HG03571 (cell line): ENCODE measurements around the gene OR11H6.
"Not testable (repeated sequence)": the region's sequence is repeated elsewhere in the genome, so short reads cannot be mapped to it uniquely, and the experiment has no call there.

ENCODE experiments used
- ATAC-seq: cut with Tn5 transposase; IDR thresholded peaks from one replicate; pipeline ENCODE4 v1.9.1; 2021; ENCODE audit not compliant: unreplicated experiment

Gene OR11H6

GRCh38 chr14:20223410-20223809 lies at the start of gene OR11H6:
Gene OR11H6 (plus strand): TSS chr14:20223710. CDS start chr14:20223710, 0 bp downstream.
- ATAC-seq: no peak

GRCh38 chr14:20174205-20174604 lies 49.3 kb upstream of the OR11H6 start:
- ATAC-seq: not testable (repeated sequence)

- ATAC-seq: no peak
Observed at GRCh38 chr14:20176330-20176729, 47.2 kb upstream of the OR11H6 start.

- ATAC-seq: no peak
Observed at GRCh38 chr14:20177433-20177974, 46.0 kb upstream of the OR11H6 start.

- ATAC-seq: no peak
Observed at GRCh38 chr14:20179218-20179617, 44.3 kb upstream of the OR11H6 start.

GRCh38 chr14:20179880-20180279 lies 43.6 kb upstream of the OR11H6 start:
- no peak for ATAC-seq

- no peak for ATAC-seq
Observed at GRCh38 chr14:20180486-20180885, 43.0 kb upstream of the OR11H6 start.

- ATAC-seq: no peak
Observed at GRCh38 chr14:20184181-20184580, 39.3 kb upstream of the OR11H6 start.

GRCh38 chr14:20190596-20190995 lies 32.9 kb upstream of the OR11H6 start, which contains the start of gene OR11G2:
Gene OR11G2 (plus strand): TSS chr14:20190896. CDS start chr14:20197438, 6,542 bp downstream.
- ATAC-seq: no peak

- ATAC-seq: no peak
Observed at GRCh38 chr14:20191396-20191795, 32.1 kb upstream of the OR11H6 start.

- ATAC-seq: no peak
Observed at GRCh38 chr14:20194101-20194500, 29.4 kb upstream of the OR11H6 start.

GRCh38 chr14:20195170-20195569 lies 28.3 kb upstream of the OR11H6 start:
- not testable (repeated sequence) for ATAC-seq

- ATAC-seq: no peak
Observed at GRCh38 chr14:20195911-20196310, 27.6 kb upstream of the OR11H6 start.

GRCh38 chr14:20197459-20197858 lies 26.1 kb upstream of the OR11H6 start:
- no peak for ATAC-seq

- ATAC-seq: no peak
Observed at GRCh38 chr14:20198991-20199390, 24.5 kb upstream of the OR11H6 start.

GRCh38 chr14:20204721-20205120 lies 18.8 kb upstream of the OR11H6 start:
- ATAC-seq: no peak

GRCh38 chr14:20209595-20209994 lies 13.9 kb upstream of the OR11H6 start:
- ATAC-seq: no peak

- ATAC-seq: not testable (repeated sequence)
Observed at GRCh38 chr14:20212406-20212805, 11.1 kb upstream of the OR11H6 start.

GRCh38 chr14:20215196-20215595 lies 8.3 kb upstream of the OR11H6 start:
- ATAC-seq: no peak

GRCh38 chr14:20219033-20219432 lies 4.5 kb upstream of the OR11H6 start:
- no peak for ATAC-seq

- ATAC-seq: no peak
Observed at GRCh38 chr14:20228681-20229080, 5.2 kb downstream of the OR11H6 start, which contains the start of gene OR11H7. Gene OR11H7 (plus strand): TSS chr14:20228981.

GRCh38 chr14:20235415-20235814 lies 11.9 kb downstream of the OR11H6 start:
- ATAC-seq: not testable (repeated sequence)

- no peak for ATAC-seq
Observed at GRCh38 chr14:20247646-20248246, 24.2 kb downstream of the OR11H6 start.
